HepG2 (cell line): ENCODE data around the gene LRRC51. TPM values are rescaled to one million over a fixed set of nuclear protein-coding genes. Genes with fewer than 3 reads are reported as not detected.

Experiments
- ATAC-seq: fragments of 200-7000 bp; cut with Tn5 transposase; 3 replicates; pipeline ENCODE4 v1.9.1; 2020; ENCODE audit warnings: mild to moderate bottlenecking, moderate library complexity
- BruUV-seq: library from RNA; stranded (reverse); fragments of 400-500 nt; replicated peaks from 2 replicates; lab custom pipeline; 2021; lab: Mats Ljungman, UMichigan
- CTCF ChIA-PET: fragments of 300-600 bp; formaldehyde crosslinking; extraction: SDS; loops from one replicate; lab custom pipeline; 2021; ENCODE audit warnings: low total read pairs, inconsistent platforms, low intra/inter-chr PET ratio; lab: Yijun Ruan, JAX
- POLR2A ChIA-PET: fragments of 350-600 bp; sonication (Branson Sonifier 250); formaldehyde crosslinking; loops from one replicate; lab custom pipeline; 2020; ENCODE audit warnings: antibody characterized with exemption, inconsistent platforms; lab: Yijun Ruan, JAX
- DNase-seq: peaks from one replicate; pipeline ENCODE4 v3.0.0-alpha.2; 2015; ENCODE audit warnings: low spot score
- FAIRE-seq: peaks from 3 replicates; lab custom pipeline; 2011; peaks lifted over from hg19 to GRCh38; lab: Jason Lieb, UNC
- H2AFZ ChIP-seq: one replicate; pipeline ENCODE4 v1.6.1; 2011; ENCODE audit warnings: low read length, inconsistent platforms
- H3K27ac ChIP-seq: fragments of 300-600 bp; 3 replicates; pipeline ENCODE4 v1.8.0; 2011; ENCODE audit warnings: mixed run types, mild to moderate bottlenecking, mixed read lengths, low read length, inconsistent platforms; ENCODE audit not compliant: insufficient read depth; ENCODE audit errors: extremely low read length
- H3K27me3 ChIP-seq, 2 experiments: fragments of 200-600 bp in 1 of 2; 2 replicates in 1 of 2; 3 replicates in 1 of 2; pipeline versions ENCODE4 v1.6.0 to v1.8.0; 2011; ENCODE audit warnings: low read length in 2 of 2, mild to moderate bottlenecking in 2 of 2, moderate library complexity in 2 of 2, inconsistent platforms in 1 of 2; ENCODE audit not compliant: insufficient read depth in 2 of 2, control insufficient read depth in 1 of 2
- H3K36me3 ChIP-seq, 2 experiments: fragments of 200-600 bp in 1 of 2; replicated peaks in 1 of 2; 2 replicates in 1 of 2; 3 replicates in 1 of 2; pipeline versions ENCODE4 v1.5.1 to v1.8.0; 2011; ENCODE audit warnings: low read length in 2 of 2, inconsistent platforms in 1 of 2; ENCODE audit not compliant: insufficient read depth in 2 of 2, control insufficient read depth in 1 of 2
- H3K4me1 ChIP-seq: 2 replicates; pipeline ENCODE4 v1.5.1; 2012; ENCODE audit warnings: low read length, inconsistent platforms; ENCODE audit not compliant: insufficient read depth
- H3K4me2 ChIP-seq: 2 replicates; pipeline ENCODE4 v1.6.0; 2011; ENCODE audit warnings: low read depth, low read length, inconsistent platforms
- H3K4me3 ChIP-seq, 3 experiments: fragments of 200-600 bp in 1 of 3; sonication (generic), shearing (Covaris generic) in 1 of 3; replicated peaks in 1 of 3; 2 replicates each; pipeline ENCODE4 v1.5.1; 2011 to 2016; ENCODE audit warnings: low read length in 3 of 3, inconsistent platforms in 2 of 3, low read depth in 2 of 3, mild to moderate bottlenecking in 2 of 3, control low read depth in 1 of 3, mixed read lengths in 1 of 3; ENCODE audit not compliant: insufficient read depth in 1 of 3
- H3K79me2 ChIP-seq: one replicate; pipeline ENCODE4 v1.6.1; 2011; ENCODE audit warnings: low read length, inconsistent platforms; ENCODE audit not compliant: insufficient read depth
- H3K9ac ChIP-seq: 2 replicates; pipeline ENCODE4 v1.6.0; 2011; ENCODE audit warnings: mild to moderate bottlenecking, low read depth, low read length, inconsistent platforms; ENCODE audit not compliant: insufficient read depth
- H3K9me3 ChIP-seq: 2 replicates; pipeline ENCODE4 v1.5.1; 2012; ENCODE audit warnings: mild to moderate bottlenecking, low read length
- H4K20me1 ChIP-seq: 2 replicates; pipeline ENCODE4 v1.6.0; 2011; ENCODE audit warnings: inconsistent platforms, mild to moderate bottlenecking, low read length, moderate library complexity; ENCODE audit not compliant: insufficient read depth
- BRF2 ChIP-seq: sonication (generic); formaldehyde crosslinking; IDR thresholded peaks from 2 replicates; pipeline ENCODE4 v1.8.1; 2022; ENCODE audit warnings: mild to moderate bottlenecking, missing genetic modification reagents
- IRF1 ChIP-seq: sonication (generic); formaldehyde crosslinking; IDR thresholded peaks from 2 replicates; pipeline ENCODE4 v1.4.0; 2020; ENCODE audit warnings: low read depth, mild to moderate bottlenecking, missing genetic modification reagents
- NFE2L2 ChIP-seq: fragments of 150-350 bp; IDR thresholded peaks from 2 replicates; pipeline ENCODE4 v1.6.1; 2014; ENCODE audit warnings: low read length
- NFIB ChIP-seq: sonication (generic); formaldehyde crosslinking; IDR thresholded peaks from 2 replicates; pipeline ENCODE4 v1.9.0; 2021; ENCODE audit warnings: missing genetic modification reagents, mild to moderate bottlenecking, borderline replicate concordance
- POLR2AphosphoS5 ChIP-seq: IDR thresholded peaks from 2 replicates; pipeline ENCODE4 v1.6.1; 2012; ENCODE audit warnings: low read depth, low read length
- RARG ChIP-seq: sonication (generic); formaldehyde crosslinking; IDR thresholded peaks from 2 replicates; pipeline ENCODE4 v1.4.0; 2020; ENCODE audit warnings: low read depth, mild to moderate bottlenecking, missing genetic modification reagents
- REXO4 ChIP-seq: sonication (generic); formaldehyde crosslinking; IDR thresholded peaks from 2 replicates; pipeline ENCODE4 v1.8.0; 2022; ENCODE audit warnings: missing genetic modification reagents, mild to moderate bottlenecking, borderline replicate concordance
- THAP8 ChIP-seq: sonication (generic); formaldehyde crosslinking; IDR thresholded peaks from 2 replicates; pipeline ENCODE4 v1.5.1; 2020; ENCODE audit warnings: missing genetic modification reagents, mild to moderate bottlenecking, borderline replicate concordance
- UBTF ChIP-seq: sonication (generic); formaldehyde crosslinking; IDR thresholded peaks from 2 replicates; pipeline ENCODE4 v1.4.0; 2020; ENCODE audit warnings: mild to moderate bottlenecking, missing genetic modification reagents
- ZNF512 ChIP-seq: sonication (generic); formaldehyde crosslinking; IDR thresholded peaks from 2 replicates; pipeline ENCODE4 v1.4.0; 2020; ENCODE audit warnings: mild to moderate bottlenecking, missing genetic modification reagents
- WGBS: methylation state at CpG from one replicate; pipeline ENCODE4 v1.1.6; 2017; ENCODE audit warnings: low lambda C conversion rate; 5-methylcytosine and 5-hydroxymethylcytosine counted together
- in situ Hi-C: cut with HindIII; loops from 2 replicates; pipeline ENCODE4 v1.10.0; 2017; ENCODE audit warnings: low pct_unique_long_range_greater_than_20kb; ENCODE audit not compliant: extremely low pct_ligation_motif_present
- intact Hi-C: fragments of 100-400 bp; cut with micrococcal nuclease; formaldehyde crosslinking; loops from one replicate; pipeline ENCODE4 v1.10.0; 2022; ENCODE audit not compliant: unreplicated experiment
- polyA plus RNA-seq, 8 experiments: library from polyadenylated mRNA; depleted of rRNA in 3 of 8; stranded (reverse) in 7 of 8; unstranded in 1 of 8; fragments of >200 nt; fragmentation: Illumina TruSeq in 4 of 8; extraction: Trizol in 4 of 8; gene quantifications; 2 replicates each; pipeline versions ENCODE4 v1.2.1 to v1.2.3, GENCODE V29; 2011 to 2016; ENCODE audit warnings: low read depth in 4 of 8, missing spikeins in 1 of 8, mixed read lengths in 1 of 8; ENCODE audit not compliant: insufficient read depth in 1 of 8
- total RNA-seq, 5 experiments: library from RNA; depleted of rRNA; stranded (reverse); fragments of >200 nt; fragmentation: Illumina TruSeq; extraction: Trizol; gene quantifications; 2 replicates each; pipeline ENCODE4 v1.2.3, GENCODE V29; 2016; ENCODE audit warnings: low read depth in 1 of 5

The LRRC51 gene
- total and polyA plus RNA-seq, 2 of the 13 experiments (the other 11 are each of a cell fraction or from before 2014, with no cell fraction given) = 5.3 to 6.0 TPM

GRCh38 chr11:72140661-72141060, 60.0 kb downstream of the LRRC51 start:
- BruUV-seq = no TSS peak
- FAIRE-seq = no peak
- in situ Hi-C loops = no loop called here

GRCh38 chr11:72141066-72141465, 60.4 kb downstream of the LRRC51 start:
- POLR2A ChIA-PET = no interaction called here
- Histone ChIP-seq H3K9me3 (no peaks in the 10 kb centered on the region), H2AFZ (no peak overlapping the region), H4K20me1 (no peaks in the 10 kb centered on the region), H3K4me3 (no peak overlapping the region), H3K4me1 (no peaks in the 10 kb centered on the region), H3K79me2 (no peaks in the 10 kb centered on the region), H3K9ac (no peak overlapping the region), H3K36me3 (no peaks in the 10 kb centered on the region), H3K27ac (no peak overlapping the region), H3K27me3 (peaks cover 0 to 1% of the 10 kb centered on the region in 2 experiments; a peak in 2 of 5 replicates), H3K4me2 (no peak overlapping the region)
- ATAC-seq (no peak), FAIRE-seq (no peak), DNase-seq (no peak)
- intact Hi-C loops = no loop called here
- CTCF ChIA-PET = no interaction called here
- BruUV-seq = no TSS peak
- 42% methylated on average over 3 of the region's 3 CpGs for WGBS
- in situ Hi-C loops = no loop called here
- TF ChIP-seq NFE2L2 = no peak
- TF ChIP-seq BRF2 (CRISPR knock-in tag) = no peak
- TF ChIP-seq IRF1 (CRISPR knock-in tag) = no peak
- no peak for TF ChIP-seq UBTF (CRISPR knock-in tag)
- TF ChIP-seq REXO4 (CRISPR knock-in tag) = no peak
- no peak for TF ChIP-seq POLR2AphosphoS5
- no peak for TF ChIP-seq NFIB (CRISPR knock-in tag)
- TF ChIP-seq RARG (CRISPR knock-in tag) = no peak
- no peak for TF ChIP-seq ZNF512

More at GRCh38 chr11:72140661-72141060, 60.0 kb downstream of the LRRC51 start:
- no peak overlapping the region for H3K9ac ChIP-seq
- intact Hi-C loops = no loop called here
- no peak overlapping the region for H3K27ac ChIP-seq
- H3K27me3 ChIP-seq = peaks cover 0 to 1% of the 10 kb centered on the region in 2 experiments; a peak in 2 of 5 replicates
- H3K4me2 ChIP-seq = no peak overlapping the region
- H3K4me1 ChIP-seq = no peaks in the 10 kb centered on the region
- ChIA-PET CTCF (no interaction called here), POLR2A (no interaction called here)
- 75% methylated on average over 2 of the region's 2 CpGs for WGBS
- DNase-seq (no peak), ATAC-seq (no peak)
- H3K79me2 ChIP-seq = no peaks in the 10 kb centered on the region
- no peaks in the 10 kb centered on the region for H4K20me1 ChIP-seq
- H3K9me3 ChIP-seq = no peaks in the 10 kb centered on the region
- TF ChIP-seq THAP8 = no peak
- H2AFZ ChIP-seq = no peak overlapping the region
- no peaks in the 10 kb centered on the region for H3K36me3 ChIP-seq
- H3K4me3 ChIP-seq = no peak overlapping the region
